Gastrocnemius medialis (tissue), 4 donors: ENCODE data around the gene BRIP1. TPM values are rescaled to one million over a fixed set of nuclear protein-coding genes. Genes with fewer than 3 reads are reported as not detected.

Experiments used
- ATAC-seq, 2 donors: fragments of 150-250 bp; one replicate each; pipeline ENCODE4 v1.9.1; 2016
- DNase-seq, 2 donors: peaks; one replicate each; pipeline ENCODE4 v3.0.0-alpha.2; 2019
- H3K27ac ChIP-seq, 4 donors: fragments of 200-600 bp; sonication (generic); 1 replicate in 1 of 4; 2 replicates in 3 of 4; pipeline ENCODE4 v1.5.1; 2016 to 2018; ENCODE audit warnings: mild to moderate bottlenecking in 2 of 4, moderate library complexity in 1 of 4
- H3K27me3 ChIP-seq, 3 donors: fragments of 200-600 bp; sonication (generic) in 2 of 3; 1 replicate in 1 of 3; 2 replicates in 2 of 3; pipeline versions ENCODE4 v1.5.1 to v1.6.0; 2016 to 2019; ENCODE audit warnings: mild to moderate bottlenecking in 1 of 3, moderate library complexity in 1 of 3
- H3K36me3 ChIP-seq, 2 donors: fragments of 200-600 bp; sonication (generic) in 1 of 2; one replicate each; pipeline ENCODE4 v1.5.1; 2017 to 2018
- H3K4me1 ChIP-seq, 2 donors: fragments of 200-600 bp; sonication (generic) in 1 of 2; one replicate each; pipeline ENCODE4 v1.5.1; 2016 to 2017; ENCODE audit warnings: mild to moderate bottlenecking in 2 of 2
- H3K4me3 ChIP-seq, 4 donors: fragments of 200-600 bp; sonication (generic) in 3 of 4; 1 replicate in 1 of 4; 2 replicates in 3 of 4; pipeline ENCODE4 v1.5.1; 2016 to 2019; ENCODE audit warnings: mild to moderate bottlenecking in 2 of 4
- H3K9me3 ChIP-seq, 3 donors: fragments of 200-600 bp; sonication (generic) in 2 of 3; 1 replicate in 1 of 3; 2 replicates in 2 of 3; pipeline ENCODE4 v1.5.1; 2016 to 2019
- POLR2A ChIP-seq, 2 donors: fragments of 450-650 bp; IDR thresholded peaks; one replicate each; pipeline ENCODE4 v1.6.1; 2017; ENCODE audit warnings: antibody characterized with exemption in 2 of 2, mild to moderate bottlenecking in 2 of 2, moderate library complexity in 2 of 2
- in situ Hi-C, 4 donors: fragments of 200-750 bp; cut with MboI; loops; one replicate each; pipeline versions ENCODE4 v1.15.0 to v1.8.0; 2017; ENCODE audit warnings: low sequenced_read_pairs in 4 of 4
- intact Hi-C: fragments of 100-400 bp; cut with DNase I; formaldehyde crosslinking; loops from one replicate; pipeline ENCODE4 v1.15.1; 2023; ENCODE audit warnings: low total_unique reads
- total RNA-seq, 4 donors: library from RNA; depleted of rRNA; stranded (reverse); fragments of >200 nt; gene quantifications; one replicate each; pipeline versions ENCODE4 v1.1.0 to v1.2.3, GENCODE V29; 2016
- TF ChIP-seq, protein P1 (sequence below), 5 experiments: fragments of 450-650 bp in 3 of 5; fragments of 200-600 bp in 2 of 5; sonication (generic) in 2 of 5; IDR thresholded peaks in 4 of 5; conservative IDR thresholded peaks in 1 of 5; 1 replicate in 4 of 5; 2 replicates in 1 of 5; pipeline ENCODE4 v1.5.1; 2016 to 2019; ENCODE audit warnings: antibody characterized with exemption in 5 of 5, mild to moderate bottlenecking in 3 of 5, moderate library complexity in 3 of 5

The BRIP1 gene
- total RNA-seq, 4 donors from 2014 or later = 0.09 to 0.13 TPM; not detected in 2

DNA sequence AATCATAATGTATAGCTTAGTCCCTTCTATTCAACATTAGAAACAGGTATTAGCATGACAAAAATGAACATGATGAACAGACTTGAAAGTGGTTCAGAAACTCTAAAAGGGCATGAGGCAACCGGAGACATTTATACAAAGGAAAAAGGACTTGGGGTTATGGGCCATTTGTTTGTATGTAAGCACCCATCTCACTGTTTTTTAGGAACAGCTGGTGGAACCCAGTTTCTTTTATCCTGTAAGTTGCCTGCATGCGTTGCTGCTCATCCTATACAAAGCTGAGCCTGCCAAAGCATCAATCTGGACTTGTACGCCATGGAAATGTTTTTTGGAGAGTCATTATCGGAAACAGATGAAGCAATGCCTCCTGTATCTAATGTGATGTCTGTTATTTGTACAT is 200.0 kb downstream of the BRIP1 start:
- ATAC-seq (no peak), DNase-seq (no peak)
- no peak overlapping the region for H3K27ac ChIP-seq
- no peaks in the 10 kb centered on the region for H3K4me1 ChIP-seq
- TF ChIP-seq POLR2A (IDR thresholded peaks at IDR 0.05) = no peak
- TF ChIP-seq, protein P1, sequence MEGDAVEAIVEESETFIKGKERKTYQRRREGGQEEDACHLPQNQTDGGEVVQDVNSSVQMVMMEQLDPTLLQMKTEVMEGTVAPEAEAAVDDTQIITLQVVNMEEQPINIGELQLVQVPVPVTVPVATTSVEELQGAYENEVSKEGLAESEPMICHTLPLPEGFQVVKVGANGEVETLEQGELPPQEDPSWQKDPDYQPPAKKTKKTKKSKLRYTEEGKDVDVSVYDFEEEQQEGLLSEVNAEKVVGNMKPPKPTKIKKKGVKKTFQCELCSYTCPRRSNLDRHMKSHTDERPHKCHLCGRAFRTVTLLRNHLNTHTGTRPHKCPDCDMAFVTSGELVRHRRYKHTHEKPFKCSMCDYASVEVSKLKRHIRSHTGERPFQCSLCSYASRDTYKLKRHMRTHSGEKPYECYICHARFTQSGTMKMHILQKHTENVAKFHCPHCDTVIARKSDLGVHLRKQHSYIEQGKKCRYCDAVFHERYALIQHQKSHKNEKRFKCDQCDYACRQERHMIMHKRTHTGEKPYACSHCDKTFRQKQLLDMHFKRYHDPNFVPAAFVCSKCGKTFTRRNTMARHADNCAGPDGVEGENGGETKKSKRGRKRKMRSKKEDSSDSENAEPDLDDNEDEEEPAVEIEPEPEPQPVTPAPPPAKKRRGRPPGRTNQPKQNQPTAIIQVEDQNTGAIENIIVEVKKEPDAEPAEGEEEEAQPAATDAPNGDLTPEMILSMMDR (IDR thresholded peaks at IDR 0.05 in 4 of 5, conservative IDR thresholded peaks at IDR 0.05 in 1 of 5) = no peak
- in situ Hi-C loops (no loop called here), intact Hi-C loops (no loop called here)
- H3K27me3 ChIP-seq = no peaks in the 10 kb centered on the region
- H3K36me3 ChIP-seq = no peaks in the 10 kb centered on the region
- H3K9me3 ChIP-seq = no peaks in the 10 kb centered on the region
- no peak overlapping the region for H3K4me3 ChIP-seq

DNA sequence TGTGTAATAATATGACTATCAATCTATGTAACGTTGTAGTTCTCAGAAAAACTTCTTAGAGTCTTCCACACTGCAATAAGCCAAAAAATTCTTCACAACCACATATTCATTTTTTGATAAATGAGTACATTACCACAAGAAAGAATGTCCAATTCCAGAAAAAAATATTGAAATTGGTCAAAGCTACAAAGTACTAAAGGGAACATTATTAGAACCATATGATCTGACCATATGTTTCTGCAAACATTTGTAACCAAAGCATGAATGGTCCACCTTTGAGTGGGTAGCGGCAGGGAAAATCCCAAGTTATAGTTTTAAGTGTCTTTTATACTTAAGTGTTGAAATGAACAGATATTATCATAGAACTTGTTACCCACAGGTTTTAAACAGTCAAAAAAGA is 200.6 kb downstream of the BRIP1 start:
- Histone ChIP-seq H3K4me1 (no peaks in the 10 kb centered on the region), H3K27ac (no peak overlapping the region), H3K4me3 (no peak overlapping the region), H3K27me3 (no peaks in the 10 kb centered on the region), H3K9me3 (no peaks in the 10 kb centered on the region), H3K36me3 (no peaks in the 10 kb centered on the region)
- DNase-seq = no peak
- in situ Hi-C loops = no loop called here
- TF ChIP-seq, protein P1 (IDR thresholded peaks at IDR 0.05 in 4 of 5, conservative IDR thresholded peaks at IDR 0.05 in 1 of 5) = no peak
- no peak for TF ChIP-seq POLR2A (IDR thresholded peaks at IDR 0.05)
- ATAC-seq = no peak
- intact Hi-C loops = no loop called here

DNA sequence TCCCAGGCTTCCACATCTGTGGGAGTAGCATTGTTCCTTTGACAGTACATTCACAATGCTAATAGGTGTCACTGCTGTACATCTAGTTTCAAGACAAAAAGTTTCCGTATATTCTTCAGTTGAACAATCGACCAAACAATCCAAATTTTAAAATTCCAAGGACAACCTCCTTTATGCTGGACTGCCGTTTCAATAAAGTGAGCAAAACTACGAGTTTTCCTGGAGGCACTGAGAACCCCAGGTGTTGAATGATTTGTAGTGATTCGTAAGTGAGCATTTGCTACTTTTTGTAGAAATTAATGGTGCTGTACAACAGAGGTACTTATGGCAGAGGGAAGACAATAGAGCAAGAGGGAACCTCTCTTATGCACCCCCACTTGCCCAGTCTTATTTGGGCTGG is 201.1 kb downstream of the BRIP1 start:
- ATAC-seq = no peak
- no peaks in the 10 kb centered on the region for H3K9me3 ChIP-seq
- no peaks in the 10 kb centered on the region for H3K27me3 ChIP-seq
- no peaks in the 10 kb centered on the region for H3K4me1 ChIP-seq
- H3K36me3 ChIP-seq = no peaks in the 10 kb centered on the region
- TF ChIP-seq, protein P1 (IDR thresholded peaks at IDR 0.05 in 4 of 5, conservative IDR thresholded peaks at IDR 0.05 in 1 of 5) = no peak
- TF ChIP-seq POLR2A (IDR thresholded peaks at IDR 0.05) = no peak
- H3K27ac ChIP-seq = no peak overlapping the region
- in situ Hi-C loops = no loop called here
- intact Hi-C loops = no loop called here
- H3K4me3 ChIP-seq = no peak overlapping the region
- no peak for DNase-seq

DNA sequence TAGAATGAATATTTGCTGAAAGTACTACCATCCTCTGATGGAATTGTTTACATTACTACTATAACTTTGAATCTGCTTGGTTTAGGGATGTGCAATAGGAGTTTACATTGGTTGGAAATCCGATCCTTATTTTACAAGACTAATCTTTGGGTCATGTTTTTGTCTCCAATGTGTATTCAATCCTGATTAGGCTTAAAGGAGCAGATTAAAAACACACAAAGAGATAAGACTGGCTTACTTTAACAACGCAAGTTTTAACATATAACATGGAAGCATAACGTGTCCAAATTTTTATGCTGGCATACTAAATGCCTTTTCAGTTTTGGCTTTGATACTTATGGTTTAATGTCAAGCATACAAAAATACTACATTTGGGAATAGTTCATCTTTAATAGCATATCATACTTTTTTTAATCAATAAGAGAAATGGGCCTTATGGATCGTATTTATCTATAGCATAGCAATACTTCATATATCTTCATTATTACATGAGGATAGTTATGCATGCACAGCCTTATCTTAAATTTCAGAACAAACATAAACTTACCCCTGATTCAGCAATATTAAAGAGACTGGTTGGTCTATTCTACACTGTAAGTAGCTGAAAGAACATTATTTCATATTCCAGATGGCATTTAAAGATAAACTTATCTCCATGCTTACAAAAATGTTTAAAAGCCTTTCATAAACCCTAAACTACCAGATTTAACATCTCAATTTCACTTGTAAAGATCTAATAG is 202.4 kb downstream of the BRIP1 start:
- intact Hi-C loops (no loop called here), in situ Hi-C loops (no loop called here)

More for the DNA sequence above, 202.4 kb downstream of the BRIP1 start:
- Histone ChIP-seq H3K27me3 (no peaks in the 10 kb centered on the region), H3K4me3 (no peak overlapping the region), H3K36me3 (no peaks in the 10 kb centered on the region), H3K27ac (no peak overlapping the region), H3K9me3 (no peaks in the 10 kb centered on the region), H3K4me1 (no peaks in the 10 kb centered on the region)
- DNase-seq (no peak), ATAC-seq (no peak)
- TF ChIP-seq, protein P1 (IDR thresholded peaks at IDR 0.05 in 4 of 5, conservative IDR thresholded peaks at IDR 0.05 in 1 of 5) = no peak
- no peak for TF ChIP-seq POLR2A (IDR thresholded peaks at IDR 0.05)
